DND-41 (cell line): ENCODE measurements around the gene GREM2.

Experiments used
- ATAC-seq: fragments of 200-7000 bp; cut with Tn5 transposase; 3 replicates; pipeline ENCODE4 v1.9.1; 2021; ENCODE audit warnings: low read depth; ENCODE audit not compliant: insufficient read depth
- DNase-seq: peaks from one replicate; pipeline ENCODE4 v3.0.0-alpha.2; 2020
- H2AFZ ChIP-seq: 2 replicates; pipeline ENCODE4 v1.6.0; 2012; ENCODE audit warnings: low read depth, low read length
- H3K27ac ChIP-seq: 2 replicates; pipeline ENCODE4 v1.5.1; 2012; ENCODE audit warnings: low read length, inconsistent platforms
- H3K27me3 ChIP-seq: fragments of 200-600 bp; sonication (generic); 2 replicates; pipeline ENCODE4 v1.6.0; 2012; ENCODE audit warnings: low read length, mild to moderate bottlenecking, inconsistent platforms; ENCODE audit not compliant: insufficient read depth, poor library complexity
- H3K36me3 ChIP-seq: 2 replicates; pipeline ENCODE4 v1.5.1; 2012; ENCODE audit warnings: low read length, inconsistent platforms; ENCODE audit not compliant: insufficient read depth
- H3K4me1 ChIP-seq: 2 replicates; pipeline ENCODE4 v1.5.1; 2012; ENCODE audit warnings: mild to moderate bottlenecking, low read length; ENCODE audit not compliant: insufficient read depth
- H3K4me2 ChIP-seq: 2 replicates; pipeline ENCODE4 v1.6.0; 2012; ENCODE audit warnings: mild to moderate bottlenecking, moderate library complexity, low read length, inconsistent platforms; ENCODE audit not compliant: insufficient read depth
- H3K4me3 ChIP-seq, 2 experiments: fragments of 200-600 bp in 1 of 2; shearing (Covaris generic) in 1 of 2; 2 replicates each; pipeline ENCODE4 v1.5.1; 2012 to 2016; ENCODE audit warnings: inconsistent platforms in 2 of 2, low read length in 2 of 2, mild to moderate bottlenecking in 2 of 2, low read depth in 1 of 2, moderate library complexity in 1 of 2
- H3K79me2 ChIP-seq: 2 replicates; pipeline ENCODE4 v1.6.0; 2012; ENCODE audit warnings: low read length, inconsistent platforms; ENCODE audit not compliant: insufficient read depth
- H3K9ac ChIP-seq: 2 replicates; pipeline ENCODE4 v1.6.0; 2012; ENCODE audit warnings: low read depth, mild to moderate bottlenecking, inconsistent platforms, low read length, moderate library complexity
- H3K9me3 ChIP-seq: 2 replicates; pipeline ENCODE4 v1.5.1; 2012; ENCODE audit warnings: low read length, moderate library complexity, mild to moderate bottlenecking, inconsistent platforms; ENCODE audit not compliant: insufficient read depth, severe bottlenecking
- H4K20me1 ChIP-seq: 2 replicates; pipeline ENCODE4 v1.6.0; 2012; ENCODE audit warnings: low read length; ENCODE audit not compliant: insufficient read depth
- EZH2 ChIP-seq: IDR thresholded peaks from 3 replicates; pipeline ENCODE4 v1.6.1; 2012; ENCODE audit warnings: borderline replicate concordance, low read depth, mild to moderate bottlenecking, moderate library complexity, low read length, inconsistent platforms; ENCODE audit not compliant: severe bottlenecking
- TF ChIP-seq, protein P1 (sequence below): IDR thresholded peaks from 2 replicates; pipeline ENCODE4 v1.5.1; 2012; ENCODE audit warnings: borderline replicate concordance, low read length, moderate library complexity, mild to moderate bottlenecking; ENCODE audit not compliant: poor library complexity, severe bottlenecking; ENCODE audit errors: extremely low read depth

GREM2 gene

DNA sequence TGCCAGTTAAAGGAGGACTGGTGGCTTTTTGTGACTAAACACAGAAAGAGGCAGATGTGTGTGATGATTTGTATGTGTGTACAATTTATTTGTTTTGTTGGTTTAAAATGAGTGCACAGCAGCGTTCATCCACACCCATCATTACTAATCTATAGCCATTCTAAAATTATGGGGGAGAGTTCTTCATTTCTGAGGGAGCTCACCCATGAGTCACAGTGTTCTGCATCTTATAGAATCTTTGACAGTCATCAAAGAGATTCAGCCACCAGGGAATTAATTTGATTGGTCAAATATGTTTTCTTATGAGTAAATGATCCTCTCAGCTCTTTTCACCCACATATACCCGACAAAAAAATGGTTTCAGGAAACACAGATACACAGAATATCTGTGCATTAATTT is 147.9 kb downstream of the GREM2 start:
- H3K79me2 ChIP-seq: no peaks in the 10 kb centered on the region
- H3K4me1 ChIP-seq: no peaks in the 10 kb centered on the region
- no peak overlapping the region for H3K27ac ChIP-seq
- TF ChIP-seq EZH2: no peak
- TF ChIP-seq, protein P1, sequence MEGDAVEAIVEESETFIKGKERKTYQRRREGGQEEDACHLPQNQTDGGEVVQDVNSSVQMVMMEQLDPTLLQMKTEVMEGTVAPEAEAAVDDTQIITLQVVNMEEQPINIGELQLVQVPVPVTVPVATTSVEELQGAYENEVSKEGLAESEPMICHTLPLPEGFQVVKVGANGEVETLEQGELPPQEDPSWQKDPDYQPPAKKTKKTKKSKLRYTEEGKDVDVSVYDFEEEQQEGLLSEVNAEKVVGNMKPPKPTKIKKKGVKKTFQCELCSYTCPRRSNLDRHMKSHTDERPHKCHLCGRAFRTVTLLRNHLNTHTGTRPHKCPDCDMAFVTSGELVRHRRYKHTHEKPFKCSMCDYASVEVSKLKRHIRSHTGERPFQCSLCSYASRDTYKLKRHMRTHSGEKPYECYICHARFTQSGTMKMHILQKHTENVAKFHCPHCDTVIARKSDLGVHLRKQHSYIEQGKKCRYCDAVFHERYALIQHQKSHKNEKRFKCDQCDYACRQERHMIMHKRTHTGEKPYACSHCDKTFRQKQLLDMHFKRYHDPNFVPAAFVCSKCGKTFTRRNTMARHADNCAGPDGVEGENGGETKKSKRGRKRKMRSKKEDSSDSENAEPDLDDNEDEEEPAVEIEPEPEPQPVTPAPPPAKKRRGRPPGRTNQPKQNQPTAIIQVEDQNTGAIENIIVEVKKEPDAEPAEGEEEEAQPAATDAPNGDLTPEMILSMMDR: no peak
- H3K27me3 ChIP-seq: peaks cover 5% of the 10 kb centered on the region
- H3K36me3 ChIP-seq: no peaks in the 10 kb centered on the region
- no peak overlapping the region for H3K9ac ChIP-seq
- no peak for DNase-seq
- no peaks in the 10 kb centered on the region for H3K9me3 ChIP-seq
- H3K4me3 ChIP-seq: no peak overlapping the region
- H4K20me1 ChIP-seq: no peaks in the 10 kb centered on the region
- H3K4me2 ChIP-seq: no peak overlapping the region
- no peak for ATAC-seq
- H2AFZ ChIP-seq: no peak overlapping the region

DNA sequence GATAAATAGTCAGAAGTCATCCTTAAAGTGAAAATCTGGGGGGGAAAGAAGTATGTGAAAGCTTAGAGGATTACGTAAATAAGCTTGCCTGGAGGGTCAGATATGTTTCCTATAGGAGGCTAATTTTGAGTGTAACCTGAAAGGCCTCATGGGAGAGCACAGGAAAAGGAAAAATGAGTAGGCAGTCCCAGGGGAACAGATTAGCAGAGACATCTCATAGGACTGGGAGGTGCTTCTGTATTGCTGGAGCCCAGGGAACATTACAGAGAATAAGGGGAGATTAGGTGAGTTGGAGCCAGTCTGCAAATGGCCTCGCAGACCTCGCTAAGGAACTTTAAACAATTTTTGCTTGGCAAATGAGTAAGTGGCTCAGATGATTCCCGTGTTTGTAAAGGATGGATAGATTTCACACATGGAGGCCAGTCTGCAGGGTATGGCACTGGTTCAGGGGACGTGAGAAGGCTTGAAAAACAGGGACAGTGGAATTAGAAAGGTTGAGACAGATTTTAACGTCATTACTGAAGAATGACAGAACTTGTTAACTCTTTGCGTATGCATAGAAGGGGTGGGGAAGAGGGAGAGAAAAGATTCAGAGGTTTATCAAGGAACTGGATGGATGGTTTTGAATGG is 149.1 kb downstream of the GREM2 start:
- no peaks in the 10 kb centered on the region for H4K20me1 ChIP-seq
- H3K27me3 ChIP-seq: peaks cover 5% of the 10 kb centered on the region
- no peaks in the 10 kb centered on the region for H3K9me3 ChIP-seq
- TF ChIP-seq, protein P1: no peak
- TF ChIP-seq EZH2: no peak
- no peak overlapping the region for H3K9ac ChIP-seq
- no peaks in the 10 kb centered on the region for H3K79me2 ChIP-seq
- H3K4me2 ChIP-seq: no peak overlapping the region
- H3K4me3 ChIP-seq: no peak overlapping the region
- no peak overlapping the region for H3K27ac ChIP-seq
- no peaks in the 10 kb centered on the region for H3K36me3 ChIP-seq
- DNase-seq (no peak), ATAC-seq (no peak)
- no peak overlapping the region for H2AFZ ChIP-seq
- H3K4me1 ChIP-seq: no peaks in the 10 kb centered on the region

DNA sequence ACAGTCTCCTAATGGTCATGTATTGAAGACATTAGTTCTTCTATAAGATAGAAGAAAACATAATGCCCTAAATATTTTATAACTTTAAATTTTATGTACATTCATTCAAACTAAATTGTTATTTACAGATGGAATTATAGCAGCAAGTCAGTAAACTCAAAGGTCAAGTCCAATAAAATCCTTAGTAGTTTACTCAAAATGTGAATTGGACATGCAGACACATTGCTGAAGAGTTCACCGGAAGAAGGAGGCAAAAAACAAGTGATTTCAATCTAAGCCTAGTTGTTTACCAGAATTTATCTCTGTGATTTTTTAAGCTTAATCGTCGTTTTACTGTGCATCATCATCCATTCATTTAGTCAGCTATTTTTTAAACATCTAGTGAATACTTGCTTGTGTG is 149.7 kb downstream of the GREM2 start:
- no peak for DNase-seq
- TF ChIP-seq, protein P1: no peak
- TF ChIP-seq EZH2: no peak
- no peaks in the 10 kb centered on the region for H3K4me1 ChIP-seq
- no peaks in the 10 kb centered on the region for H3K79me2 ChIP-seq
- no peak overlapping the region for H3K4me2 ChIP-seq
- H3K36me3 ChIP-seq: no peaks in the 10 kb centered on the region
- no peak overlapping the region for H2AFZ ChIP-seq
- H3K27ac ChIP-seq: no peak overlapping the region
- no peak for ATAC-seq
- peaks cover 5% of the 10 kb centered on the region for H3K27me3 ChIP-seq
- H4K20me1 ChIP-seq: no peaks in the 10 kb centered on the region
- no peak overlapping the region for H3K9ac ChIP-seq
- H3K9me3 ChIP-seq: no peaks in the 10 kb centered on the region
- H3K4me3 ChIP-seq: no peak overlapping the region

- no peak overlapping the region for H3K9ac ChIP-seq
- no peaks in the 10 kb centered on the region for H4K20me1 ChIP-seq
- H3K27me3 ChIP-seq: no peaks in the 10 kb centered on the region
- H3K4me2 ChIP-seq: no peak overlapping the region
- H3K4me3 ChIP-seq: no peak overlapping the region
- H3K9me3 ChIP-seq: no peaks in the 10 kb centered on the region
- no peak for TF ChIP-seq EZH2
- TF ChIP-seq, protein P1: no peak
- no peaks in the 10 kb centered on the region for H3K36me3 ChIP-seq
- ATAC-seq: no peak
- no peaks in the 10 kb centered on the region for H3K79me2 ChIP-seq
- H3K4me1 ChIP-seq: no peaks in the 10 kb centered on the region
- no peak for DNase-seq
- H2AFZ ChIP-seq: no peak overlapping the region
- no peak overlapping the region for H3K27ac ChIP-seq
These were observed 154.8 kb downstream of the GREM2 start for GRCh38 chr1:240457203-240457602.
